HG02884 (cell line): ENCODE data around the gene DIP2C.
"Not testable (repeated sequence)": the region's sequence is repeated elsewhere in the genome, so short reads cannot be mapped to it uniquely, and the experiment has no call there.

ENCODE experiments used
- ATAC-seq: cut with Tn5 transposase; IDR thresholded peaks from one replicate; pipeline ENCODE4 v1.9.1; 2021; ENCODE audit warnings: mild to moderate bottlenecking, moderate library complexity; ENCODE audit not compliant: unreplicated experiment

DIP2C gene

DNA sequence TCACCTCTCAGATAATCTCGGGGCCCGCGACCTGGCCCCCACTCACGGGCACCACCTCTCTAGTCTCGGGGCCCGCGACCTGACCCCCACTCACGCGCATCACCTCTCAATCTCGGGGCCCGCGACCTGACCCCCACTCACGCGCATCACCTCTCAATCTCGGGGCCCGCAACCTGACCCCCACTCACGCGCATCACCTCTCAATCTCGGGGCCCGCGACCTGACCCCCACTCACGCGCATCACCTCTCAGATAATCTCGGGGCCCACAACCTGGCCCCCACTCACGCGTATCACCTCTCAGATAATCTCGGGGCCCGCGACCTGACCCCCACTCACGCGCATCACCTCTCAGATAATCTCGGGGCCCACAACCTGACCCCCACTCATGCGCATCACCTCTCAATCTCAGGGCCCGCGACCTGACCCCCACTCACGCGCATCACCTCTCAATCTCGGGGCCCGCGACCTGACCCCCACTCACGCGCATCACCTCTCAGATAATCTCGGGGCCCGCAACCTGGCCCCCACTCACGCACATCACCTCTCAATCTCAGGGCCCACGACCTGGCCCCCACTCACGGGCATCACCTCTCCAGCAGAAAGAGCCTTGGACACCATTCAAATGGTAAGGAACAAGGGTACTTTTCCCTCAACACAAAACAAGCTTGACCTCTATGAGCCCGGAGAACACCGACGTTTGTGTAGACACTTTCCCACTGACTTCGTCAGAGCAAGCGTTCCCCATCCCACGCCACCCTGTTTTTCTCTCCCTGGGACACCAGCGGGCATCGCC, 104.8 kb downstream of the DIP2C start:
- not testable (repeated sequence) for ATAC-seq

DNA sequence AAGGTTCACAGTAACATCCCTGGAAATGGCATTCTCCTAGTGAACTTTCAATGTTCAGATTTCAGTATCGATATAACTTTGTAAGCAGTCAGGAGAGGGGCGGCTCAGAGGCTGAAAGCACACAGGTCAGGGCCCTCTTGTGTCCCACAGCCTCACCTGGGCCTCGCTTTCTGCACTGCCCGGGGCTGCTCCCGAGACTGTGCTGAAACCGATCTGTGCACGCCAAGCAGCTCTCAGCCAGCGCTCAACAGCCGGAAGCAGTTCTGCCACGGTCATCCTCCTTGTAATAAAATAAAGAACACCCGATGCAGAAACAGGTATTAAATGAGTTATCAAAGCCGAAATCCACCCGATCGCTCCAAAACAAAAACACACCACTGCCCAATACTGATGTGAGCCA, 106.0 kb downstream of the DIP2C start:
- no peak for ATAC-seq

DNA sequence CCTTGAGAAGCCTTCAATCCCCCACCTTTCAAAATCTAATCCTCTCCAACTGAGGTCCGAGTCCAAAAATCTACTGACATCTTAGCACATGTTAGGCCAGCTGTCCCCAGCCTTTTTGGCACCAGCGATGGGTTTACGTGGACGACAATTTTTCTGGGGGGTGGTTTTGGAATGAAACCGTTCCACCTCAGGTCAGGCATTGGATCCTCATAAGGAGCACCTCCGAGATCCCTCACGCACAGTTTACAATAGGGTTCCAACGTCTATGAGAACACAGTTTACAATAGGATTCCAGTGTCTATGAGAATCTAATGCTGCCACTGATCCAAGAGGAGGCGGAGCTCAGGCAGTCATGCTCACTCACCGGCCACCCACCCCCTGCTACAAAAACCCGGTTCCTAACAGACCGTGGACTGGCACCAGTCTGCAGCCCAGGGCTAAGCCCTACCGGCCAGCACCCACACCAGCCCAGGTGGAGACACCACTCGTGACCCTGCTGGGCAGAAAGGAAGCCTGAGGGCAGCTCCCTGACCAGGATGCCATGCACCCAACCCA, 107.6 kb downstream of the DIP2C start:
- ATAC-seq, result no peak

DNA sequence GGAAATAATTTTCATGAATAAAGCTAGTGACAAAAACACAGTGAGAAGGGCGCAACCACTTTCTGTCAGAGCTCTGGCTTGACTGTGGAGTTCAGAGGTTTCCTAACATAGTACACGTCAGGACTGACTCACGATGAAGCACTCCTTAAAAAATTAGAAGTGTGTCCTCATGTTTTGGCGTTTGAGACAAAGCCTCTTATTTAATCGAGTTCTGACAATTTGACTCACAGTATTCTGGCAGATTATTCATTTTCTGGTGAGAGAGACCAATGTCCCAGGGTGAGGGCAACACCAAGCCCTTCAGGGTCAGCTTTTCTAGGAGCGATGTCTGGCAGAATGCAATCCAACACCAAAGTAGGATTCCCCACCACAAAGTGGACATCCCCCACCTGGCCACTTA, 108.7 kb downstream of the DIP2C start:
- ATAC-seq, result no peak

DNA sequence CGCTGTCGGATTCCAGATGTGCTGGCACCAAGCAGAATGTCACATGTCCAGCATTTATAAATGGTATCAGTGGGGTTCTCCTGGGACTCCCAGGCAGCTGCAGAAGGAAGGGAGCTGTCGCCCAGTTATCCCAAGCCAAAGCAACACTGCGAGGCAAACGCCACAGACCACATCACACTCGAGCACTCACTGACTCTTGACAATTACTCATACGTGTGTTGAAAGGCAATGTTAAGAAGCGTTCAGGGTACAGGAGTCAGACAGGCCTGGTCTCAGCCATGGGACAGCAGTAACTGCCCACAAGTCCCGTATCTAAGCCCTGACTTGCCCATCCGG, 113.4 kb downstream of the DIP2C start:
- ATAC-seq, result no peak

DNA sequence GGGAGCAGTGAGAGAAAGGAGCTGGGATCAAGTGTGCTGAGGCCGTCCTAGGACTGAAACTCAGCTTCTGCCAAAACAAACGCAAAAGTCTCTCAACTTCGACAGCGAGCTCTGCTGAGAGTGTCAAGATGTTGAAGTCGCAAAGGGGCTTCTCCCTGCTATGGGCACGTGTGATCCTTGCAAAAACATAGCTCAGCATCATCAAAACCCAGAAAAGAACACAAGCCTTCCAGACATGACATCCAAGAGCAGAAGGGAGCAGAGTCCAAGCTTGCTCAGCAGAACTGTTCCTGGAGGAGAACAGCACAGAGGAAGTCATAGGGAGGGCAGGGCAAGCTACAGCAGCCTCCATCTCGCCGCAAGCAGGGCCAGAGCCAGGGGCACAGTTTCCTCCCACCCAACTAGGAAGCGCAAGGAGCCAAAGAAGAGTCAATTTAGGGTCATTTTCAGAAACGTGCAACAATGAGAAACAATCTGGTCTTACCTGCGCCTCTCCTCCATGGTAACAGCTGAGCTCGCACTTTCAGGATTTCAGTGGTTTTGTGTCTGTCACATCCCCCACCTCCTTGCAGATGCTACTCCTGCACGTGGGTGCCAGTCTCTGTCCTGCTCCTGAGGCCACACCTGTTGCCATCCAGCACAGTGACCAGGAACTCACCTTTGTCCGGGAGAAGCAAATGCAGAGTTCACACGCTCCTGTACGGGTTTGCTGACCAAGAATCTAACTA, 113.9 kb downstream of the DIP2C start:
- ATAC-seq, result no peak

DNA sequence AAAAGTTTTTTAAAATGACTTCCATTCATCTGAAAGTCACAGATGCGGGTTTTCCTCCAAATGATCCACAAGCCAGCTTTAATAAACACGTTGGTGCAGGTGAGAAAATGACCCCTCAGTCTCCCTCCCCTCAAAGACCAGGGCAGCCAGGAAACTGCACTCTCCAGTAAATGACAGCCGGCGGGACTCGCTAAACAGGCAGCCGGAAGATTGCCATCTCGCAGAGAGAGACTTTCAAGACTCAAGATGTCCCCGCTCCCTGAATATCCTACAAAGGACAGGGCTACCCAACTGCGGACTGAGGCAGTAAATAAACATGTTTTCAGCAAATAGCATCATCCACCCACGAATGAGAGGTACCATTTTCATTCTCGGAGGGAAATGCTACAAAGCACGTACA, 116.8 kb downstream of the DIP2C start:
- no peak for ATAC-seq

DNA sequence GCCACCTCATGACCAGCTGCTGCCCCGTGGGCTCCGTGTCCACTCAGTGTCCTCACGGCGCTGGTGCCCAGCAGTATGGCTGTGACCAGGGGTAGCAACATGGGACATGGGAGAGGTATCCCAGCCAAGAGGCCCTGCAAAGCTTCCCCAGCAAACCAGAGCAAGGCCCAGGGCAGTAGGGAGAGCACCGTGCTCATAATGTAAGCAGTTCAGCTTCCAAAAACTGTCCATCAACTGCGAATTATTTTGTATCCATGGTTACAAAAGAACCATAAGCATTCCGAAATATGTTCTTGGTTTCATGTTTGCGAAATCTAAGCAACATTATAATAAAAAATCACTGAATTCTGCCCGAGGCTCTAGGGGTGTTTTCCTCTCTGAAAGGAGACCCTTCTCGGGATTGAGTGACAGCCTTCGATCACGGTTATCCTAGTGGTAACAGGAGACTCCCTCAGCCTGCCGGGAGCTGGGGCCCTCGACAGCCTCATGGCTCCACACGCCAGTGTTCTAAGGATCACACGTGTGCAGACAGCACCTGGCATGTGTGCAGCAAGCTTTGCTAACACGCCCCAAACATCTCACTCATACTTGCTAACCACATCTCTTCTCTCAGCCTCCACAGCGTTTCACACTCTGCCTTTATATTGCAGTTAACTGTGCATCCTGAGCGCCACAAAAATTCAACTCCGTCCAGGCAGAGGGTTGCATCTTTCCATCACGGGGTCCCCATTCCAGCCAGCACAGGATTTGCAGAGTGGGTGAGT, 117.6 kb downstream of the DIP2C start:
- no peak for ATAC-seq

DNA sequence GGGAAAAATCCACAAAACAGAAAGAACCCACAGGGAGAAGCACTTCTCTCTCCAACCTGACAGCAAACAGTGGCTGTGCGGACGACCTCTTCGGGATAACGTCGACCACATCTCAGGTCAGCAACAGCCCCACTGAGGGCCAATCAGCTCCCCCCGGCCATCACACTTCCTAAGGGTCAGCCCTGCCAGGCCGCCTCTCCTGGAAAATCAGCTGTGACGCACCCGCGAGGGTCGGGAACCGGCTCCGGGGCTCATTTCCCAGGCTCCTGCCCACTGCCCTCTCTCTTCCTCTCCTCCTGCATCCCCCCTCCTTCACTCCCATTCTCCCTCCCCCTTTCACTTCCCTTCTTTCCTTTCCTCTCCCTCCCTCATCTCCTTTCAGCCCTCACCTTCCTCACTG, 118.3 kb downstream of the DIP2C start:
- ATAC-seq, result no peak

DNA sequence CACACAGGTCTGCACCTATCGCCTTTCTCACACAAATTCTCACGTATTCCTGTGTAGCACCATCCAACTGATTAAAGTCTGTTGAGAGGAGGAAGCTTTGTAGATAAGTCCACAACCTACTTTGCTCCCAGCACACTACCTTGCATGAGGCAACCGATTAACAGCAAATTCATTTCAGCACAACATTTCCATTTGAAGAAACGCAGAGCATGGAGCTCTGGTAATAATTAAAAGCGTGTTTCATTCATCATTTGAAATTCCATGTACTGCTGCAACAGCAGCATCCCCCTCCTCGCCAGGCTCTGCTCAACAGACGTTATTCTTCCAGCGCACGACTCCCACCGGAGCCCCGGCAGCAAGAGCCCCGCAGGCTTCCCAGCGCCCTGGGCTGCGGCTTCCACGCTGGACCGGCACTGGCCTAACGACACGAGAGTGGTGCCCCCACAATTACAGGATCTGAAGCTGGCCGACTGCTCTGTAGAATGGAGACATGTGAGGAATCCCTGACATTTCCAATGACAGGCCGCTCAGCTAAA, 118.8 kb downstream of the DIP2C start:
- ATAC-seq, result no peak

DNA sequence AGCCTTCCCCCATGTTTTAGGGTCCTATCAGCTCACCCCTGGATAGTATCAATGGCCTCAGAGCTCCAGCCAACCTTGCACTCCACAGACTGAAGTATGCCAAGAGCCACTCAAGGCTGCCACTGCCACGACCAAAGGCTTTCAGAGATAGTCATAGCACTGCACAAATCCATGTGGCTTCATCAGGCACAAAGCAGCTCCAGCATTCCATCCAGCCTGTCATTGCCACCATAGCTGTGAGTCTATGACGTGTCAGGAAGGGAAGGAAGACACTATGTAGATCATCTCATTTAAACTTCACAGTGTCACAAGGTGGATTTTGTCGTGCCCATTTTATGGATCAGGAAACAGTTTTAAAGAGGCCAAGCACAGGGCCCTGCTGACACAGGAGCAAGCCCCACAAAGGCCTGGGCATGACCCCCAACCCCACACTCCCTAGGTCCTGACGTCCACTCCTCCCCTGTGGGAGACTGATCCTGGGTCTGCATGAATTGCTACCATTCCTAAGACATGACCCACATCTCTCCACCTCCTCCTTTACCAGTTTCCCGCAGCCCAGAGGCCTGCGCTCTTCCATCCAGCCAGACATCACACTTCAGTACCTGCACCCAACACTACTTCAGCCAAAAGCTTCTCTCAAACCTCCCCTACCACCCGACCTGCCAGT, 119.4 kb downstream of the DIP2C start:
- no peak for ATAC-seq

DNA sequence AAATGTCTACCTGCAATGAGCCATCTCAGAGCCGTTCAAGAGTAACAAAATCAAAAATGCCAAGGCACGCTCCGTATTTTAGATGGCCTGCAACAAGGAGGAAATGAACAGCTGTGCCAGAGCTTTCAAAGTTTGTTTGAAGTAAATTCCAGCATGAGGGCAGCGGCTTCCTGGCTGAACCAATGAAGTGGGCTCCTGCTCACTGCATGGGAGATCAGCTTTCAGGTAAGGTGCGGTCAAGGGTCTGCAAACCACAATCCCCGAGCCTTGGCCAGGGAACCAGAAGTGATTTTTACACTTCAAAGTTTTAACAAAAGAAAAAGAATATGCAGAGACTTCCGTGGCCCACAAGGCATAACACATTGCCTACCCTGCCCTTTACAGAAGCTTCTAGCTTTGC, 120.6 kb downstream of the DIP2C start:
- ATAC-seq, result no peak

DNA sequence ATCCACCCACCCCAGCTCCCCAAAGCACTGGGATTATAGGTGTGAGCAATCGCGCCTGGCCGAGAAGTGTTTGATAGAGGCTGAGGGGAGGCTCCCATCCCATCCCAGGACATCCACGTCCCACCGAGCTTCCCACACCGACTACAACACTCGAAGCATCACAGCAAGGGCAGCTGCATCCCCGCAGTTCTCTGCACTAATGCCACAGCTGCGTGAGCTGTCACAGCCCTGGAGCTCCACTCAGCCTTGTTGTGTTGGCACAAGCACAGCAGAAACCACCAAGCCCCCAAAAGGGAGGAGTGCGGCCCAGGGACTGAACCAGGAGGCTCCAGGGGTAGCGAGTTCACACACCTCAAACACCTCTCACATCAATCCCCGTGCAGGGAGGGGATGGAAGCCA, 121.6 kb downstream of the DIP2C start:
- ATAC-seq, result no peak

DNA sequence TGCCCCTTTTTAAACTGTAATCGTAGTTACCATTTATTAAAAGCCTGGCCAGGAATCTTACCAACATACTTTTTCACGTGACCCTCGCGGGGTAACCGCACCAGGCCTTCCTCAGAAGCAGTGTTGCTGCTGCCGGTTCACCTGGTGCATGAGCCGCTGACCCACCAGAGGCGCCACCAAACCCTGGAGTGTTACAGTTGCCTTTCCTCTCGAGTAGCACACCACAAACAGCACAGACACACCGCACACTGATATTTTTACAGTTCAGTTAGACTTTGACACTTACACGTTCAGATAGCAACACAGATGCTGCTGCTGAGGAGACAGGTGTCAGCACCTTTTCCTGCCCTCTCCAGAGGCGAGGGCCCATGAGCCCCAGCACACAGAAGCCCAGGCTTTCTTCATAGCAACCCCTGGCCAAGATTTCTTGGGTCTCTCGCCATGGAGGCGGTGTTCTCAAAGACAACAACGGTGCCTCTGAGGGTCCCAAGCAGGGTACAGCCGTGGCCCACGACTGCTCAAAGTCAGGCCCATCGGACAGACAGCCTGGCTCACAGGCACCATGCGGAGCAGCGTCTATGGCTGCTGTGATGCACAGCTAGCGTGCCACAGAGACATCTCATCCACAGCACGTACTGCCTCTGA, 123.1 kb downstream of the DIP2C start:
- no peak for ATAC-seq

DNA sequence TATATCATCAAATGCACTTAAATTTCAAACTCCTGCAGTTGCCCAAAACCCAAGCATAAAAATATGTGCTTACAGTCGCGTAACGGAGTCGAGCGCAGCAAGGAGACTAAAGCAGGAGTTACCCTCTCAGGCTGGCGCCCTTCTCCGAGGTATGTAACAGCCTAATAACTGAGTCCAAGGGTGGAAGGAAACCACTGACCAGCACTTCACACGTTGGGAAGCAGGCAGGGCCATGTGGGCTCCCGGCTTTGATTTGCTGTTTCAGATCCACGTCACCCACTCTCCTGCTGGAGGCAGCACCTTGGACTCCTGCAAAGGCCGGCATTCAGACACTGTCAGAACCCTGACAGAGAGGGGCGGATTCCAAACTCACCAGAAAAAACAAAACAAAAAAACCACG, 123.8 kb downstream of the DIP2C start:
- ATAC-seq, result no peak

DNA sequence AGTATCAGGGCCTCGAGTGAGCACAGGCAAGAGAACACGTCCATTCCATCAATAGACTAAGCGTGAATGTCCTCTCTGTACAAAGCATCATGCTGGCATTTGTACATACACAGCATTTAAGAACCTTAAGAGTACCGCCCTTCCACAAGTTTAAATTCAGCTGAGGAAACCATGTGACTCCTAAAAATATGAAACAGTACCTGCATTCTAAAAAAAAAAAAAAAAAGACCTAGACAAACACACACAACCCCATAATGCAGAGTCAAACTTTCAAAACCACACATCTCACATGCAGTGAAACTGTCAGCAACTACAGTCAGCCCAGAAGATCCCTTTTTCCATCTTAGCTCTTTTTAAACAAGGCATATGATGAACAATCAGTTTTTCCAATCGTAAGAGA, 124.3 kb downstream of the DIP2C start:
- ATAC-seq, result no peak

DNA sequence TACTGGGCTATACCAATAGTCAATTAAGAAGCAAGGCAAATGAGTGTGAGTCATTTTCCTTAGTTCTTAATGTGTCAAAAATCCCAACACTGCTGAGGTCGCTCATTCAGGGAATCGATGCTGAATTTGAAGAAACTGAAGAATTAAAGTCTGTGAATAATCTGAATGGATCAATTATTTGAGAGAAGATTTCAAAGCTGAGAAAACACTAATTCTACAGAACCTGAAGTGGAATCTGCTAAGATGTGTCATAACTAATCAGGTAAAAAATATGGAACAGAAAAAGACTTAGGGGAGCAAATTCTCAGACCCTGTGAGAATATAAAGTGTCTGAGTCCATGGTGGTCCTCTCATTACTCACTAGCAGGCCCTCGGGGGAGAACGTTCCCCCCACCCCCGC, 125.6 kb downstream of the DIP2C start:
- no peak for ATAC-seq

DNA sequence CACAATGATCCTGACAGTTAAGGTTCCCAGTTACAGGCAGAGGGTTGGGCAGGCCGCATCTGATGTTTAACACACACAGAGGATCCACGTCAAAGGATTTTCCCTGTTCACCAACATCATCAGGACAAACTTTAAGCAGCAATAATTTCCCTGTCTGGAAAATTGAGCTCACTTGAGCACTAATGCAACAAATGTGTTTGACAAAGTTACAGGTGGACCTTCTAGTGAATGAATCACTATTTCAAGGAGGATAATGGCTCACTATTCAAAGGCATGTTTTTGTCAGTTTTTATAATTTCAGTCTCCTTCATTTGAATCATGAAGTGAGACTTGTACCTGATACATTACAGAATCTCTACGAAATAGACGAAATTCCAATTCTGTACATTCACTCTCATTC, 127.3 kb downstream of the DIP2C start:
- no peak for ATAC-seq

DNA sequence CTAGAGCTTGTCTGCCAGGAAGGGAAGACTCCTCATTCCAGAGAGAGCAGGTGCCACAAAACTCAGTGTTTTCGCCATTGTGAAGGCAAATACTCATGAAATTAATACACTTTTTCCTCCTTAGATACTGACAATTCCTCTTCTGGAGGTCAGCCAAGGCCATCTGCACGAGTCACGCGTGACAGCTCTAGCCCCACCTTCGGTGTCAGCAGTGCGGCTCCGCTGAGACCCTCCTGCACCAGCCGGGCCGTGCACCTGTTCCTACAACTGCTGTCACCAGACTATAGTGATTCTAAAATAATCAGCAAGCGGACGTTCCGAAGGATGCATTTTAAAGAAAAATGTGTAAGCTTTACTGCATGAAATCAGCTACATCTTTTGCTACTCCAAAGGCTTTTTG, 127.7 kb downstream of the DIP2C start:
- ATAC-seq, result no peak

DNA sequence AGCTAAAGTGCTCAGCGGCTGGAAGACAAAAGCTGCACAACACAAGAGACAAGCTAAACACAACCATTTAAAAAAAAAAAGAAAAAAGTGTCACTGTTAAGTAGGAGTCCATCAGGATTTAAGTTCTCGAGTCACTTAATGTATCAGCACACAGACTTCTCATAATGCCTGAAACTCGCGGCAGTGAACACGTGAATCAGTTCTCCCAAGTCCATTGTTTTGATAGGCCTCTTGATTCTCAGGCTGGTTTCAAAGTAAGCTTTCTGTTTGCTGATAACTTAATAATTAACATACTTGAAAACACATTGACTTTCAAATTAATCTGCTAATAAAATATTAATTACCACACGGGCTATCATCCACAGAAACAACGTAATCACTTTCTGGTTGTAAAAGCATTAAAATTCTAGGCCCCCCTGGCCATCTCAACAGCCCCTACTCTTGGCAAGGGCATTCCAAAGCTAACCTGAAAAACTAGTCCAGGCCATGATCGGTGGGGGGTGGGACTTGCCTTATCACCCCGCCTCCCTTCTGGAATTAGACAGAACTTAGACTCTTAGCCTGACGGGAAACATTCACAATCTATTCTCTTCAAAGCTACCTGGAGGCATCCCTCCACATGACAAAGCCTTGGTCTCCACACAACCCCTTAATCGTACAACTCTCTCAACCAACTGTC, 129.0 kb downstream of the DIP2C start:
- ATAC-seq, result no peak
